Spleen (tissue), 7 donors: ENCODE data around the gene NARF.

Experiments
- CTCF ChIP-seq, 11 experiments: fragments of 200-600 bp in 7 of 11; fragments of 450-650 bp in 4 of 11; sonication (generic) in 4 of 11; IDR thresholded peaks in 8 of 11; conservative IDR thresholded peaks in 3 of 11; 1 replicate in 7 of 11; 2 replicates in 4 of 11; pipeline versions ENCODE4 v1.4.0 to v1.8.0; 2016 to 2021; ENCODE audit warnings: antibody characterized with exemption in 11 of 11, inconsistent platforms in 4 of 11, mild to moderate bottlenecking in 1 of 11
- POLR2A ChIP-seq, 3 donors: fragments of 450-650 bp; IDR thresholded peaks; one replicate each; pipeline ENCODE4 v1.5.1; 2017; ENCODE audit warnings: antibody characterized with exemption in 3 of 3, mild to moderate bottlenecking in 1 of 3
- donor health status: DM: no; HTN: no; CAD: no; lungs with moderate emphysema.
- donor health status: DM: no; HTN: no; CAD: no.
- donor health status: DM: no; HTN: no; CAD: no.

- no peak for TF ChIP-seq POLR2A (IDR thresholded peaks at IDR 0.05)
- TF ChIP-seq CTCF (IDR thresholded peaks at IDR 0.05 in 8 of 11, conservative IDR thresholded peaks at IDR 0.05 in 3 of 11) = no peak
Measured at GRCh38 chr17:82489851-82490511, 31.4 kb downstream of the NARF start.
